Stomach smooth muscle (tissue), 2 donors: ENCODE measurements around the gene SPINT2.

Experiments
- H3K27ac ChIP-seq: one replicate; pipeline ENCODE4 v1.7.0; 2013; ENCODE audit warnings: mild to moderate bottlenecking, low read length, inconsistent platforms
- H3K27me3 ChIP-seq, 2 donors: one replicate each; pipeline ENCODE4 v1.7.0; 2013; ENCODE audit warnings: low read length in 2 of 2; ENCODE audit not compliant: insufficient read depth in 2 of 2, control insufficient read depth in 1 of 2
- H3K36me3 ChIP-seq, 2 donors: one replicate each; pipeline ENCODE4 v1.7.0; 2013; ENCODE audit warnings: low read length in 2 of 2; ENCODE audit not compliant: control insufficient read depth in 2 of 2, insufficient read depth in 2 of 2
- H3K4me1 ChIP-seq: one replicate; pipeline ENCODE4 v1.7.0; 2013; ENCODE audit warnings: low read length; ENCODE audit not compliant: control insufficient read depth, insufficient read depth
- H3K4me3 ChIP-seq, 2 donors: one replicate each; pipeline ENCODE4 v1.7.0; 2013; ENCODE audit warnings: low read length in 2 of 2
- H3K9ac ChIP-seq, 2 donors: one replicate each; pipeline ENCODE4 v1.7.0; 2013; ENCODE audit warnings: low read length in 2 of 2, mild to moderate bottlenecking in 1 of 2
- H3K9me3 ChIP-seq, 2 donors: one replicate each; pipeline ENCODE4 v1.7.0; 2013; ENCODE audit warnings: low read length in 2 of 2; ENCODE audit not compliant: control insufficient read depth in 2 of 2
- donor health status: healthy.
- donor health status: Pancreatic carcinoma.

The SPINT2 gene

GRCh38 chr19:38243279-38243673 lies 21.1 kb upstream of the SPINT2 start:
- Histone ChIP-seq H3K4me3 (no peak overlapping the region), H3K36me3 (no peaks in the 10 kb centered on the region), H3K9ac (no peak overlapping the region), H3K27me3 (no peaks in the 10 kb centered on the region), H3K9me3 (no peaks in the 10 kb centered on the region), H3K27ac (no peak overlapping the region), H3K4me1 (peaks cover 28% of the 10 kb centered on the region)

- no peaks in the 10 kb centered on the region for H3K9me3 ChIP-seq
- peaks cover 36% of the 10 kb centered on the region for H3K4me1 ChIP-seq
- H3K9ac ChIP-seq: no peak overlapping the region
- no peak overlapping the region for H3K4me3 ChIP-seq
- H3K27me3 ChIP-seq: no peaks in the 10 kb centered on the region
- H3K36me3 ChIP-seq: no peaks in the 10 kb centered on the region
- no peak overlapping the region for H3K27ac ChIP-seq
Observed at GRCh38 chr19:38245826-38246498, 18.4 kb upstream of the SPINT2 start.

- Histone ChIP-seq H3K9me3 (no peaks in the 10 kb centered on the region), H3K36me3 (no peaks in the 10 kb centered on the region), H3K4me3 (no peak overlapping the region), H3K27me3 (no peaks in the 10 kb centered on the region), H3K9ac (no peak overlapping the region), H3K27ac (peak overlapping the region; percentile 41), H3K4me1 (peaks cover 44% of the 10 kb centered on the region)
Observed at GRCh38 chr19:38247126-38247525, 17.2 kb upstream of the SPINT2 start.

- Histone ChIP-seq H3K9me3 (no peaks in the 10 kb centered on the region), H3K36me3 (peaks cover 0 to 4% of the 10 kb centered on the region in 2 donors), H3K4me3 (no peak overlapping the region), H3K27ac (peak overlapping the region; percentile 60), H3K9ac (peak overlapping the region in 1 of 2 donors; percentile 29), H3K4me1 (peaks cover 50% of the 10 kb centered on the region), H3K27me3 (no peaks in the 10 kb centered on the region)
Observed at GRCh38 chr19:38247734-38248268, 16.6 kb upstream of the SPINT2 start.

GRCh38 chr19:38248421-38248820 lies 16.0 kb upstream of the SPINT2 start:
- Histone ChIP-seq H3K4me3 (no peak overlapping the region), H3K4me1 (peaks cover 56% of the 10 kb centered on the region), H3K27ac (peak overlapping the region; percentile 60)

GRCh38 chr19:38250428-38250820 lies 13.9 kb upstream of the SPINT2 start:
- Histone ChIP-seq H3K9me3 (no peaks in the 10 kb centered on the region), H3K4me1 (peaks cover 62% of the 10 kb centered on the region), H3K27me3 (no peaks in the 10 kb centered on the region), H3K27ac (peak overlapping the region; percentile 100), H3K4me3 (peak overlapping the region; percentile 84 to 98), H3K36me3 (peaks cover 0 to 4% of the 10 kb centered on the region in 2 donors), H3K9ac (no peak overlapping the region)

More at GRCh38 chr19:38248421-38248820, 16.0 kb upstream of the SPINT2 start:
- Histone ChIP-seq H3K9me3 (no peaks in the 10 kb centered on the region), H3K9ac (no peak overlapping the region), H3K27me3 (no peaks in the 10 kb centered on the region), H3K36me3 (peaks cover 0 to 4% of the 10 kb centered on the region in 2 donors)

- peaks cover 0 to 4% of the 10 kb centered on the region in 2 donors for H3K36me3 ChIP-seq
- peak overlapping the region; percentile 98 to 100 for H3K9ac ChIP-seq
- H3K27me3 ChIP-seq: no peaks in the 10 kb centered on the region
- peaks cover 58% of the 10 kb centered on the region for H3K4me1 ChIP-seq
- H3K27ac ChIP-seq: peak overlapping the region; percentile 100
- no peaks in the 10 kb centered on the region for H3K9me3 ChIP-seq
- peak overlapping the region; percentile 84 to 98 for H3K4me3 ChIP-seq
Observed at GRCh38 chr19:38250821-38251563, 13.4 kb upstream of the SPINT2 start.

GRCh38 chr19:38251564-38252051 lies 12.8 kb upstream of the SPINT2 start:
- peak overlapping the region; percentile 98 to 100 for H3K9ac ChIP-seq
- H3K4me3 ChIP-seq: peak overlapping the region; percentile 84 to 98
- H3K27ac ChIP-seq: peak overlapping the region; percentile 100
- H3K27me3 ChIP-seq: no peaks in the 10 kb centered on the region
- peaks cover 55% of the 10 kb centered on the region for H3K4me1 ChIP-seq
- H3K36me3 ChIP-seq: peaks cover 0 to 4% of the 10 kb centered on the region in 2 donors
- H3K9me3 ChIP-seq: no peaks in the 10 kb centered on the region

GRCh38 chr19:38252385-38252784 lies 12.0 kb upstream of the SPINT2 start:
- peaks cover 52% of the 10 kb centered on the region for H3K4me1 ChIP-seq

GRCh38 chr19:38252941-38253691 lies 11.3 kb upstream of the SPINT2 start:
- no peaks in the 10 kb centered on the region for H3K27me3 ChIP-seq
- H3K4me3 ChIP-seq: peak overlapping the region; percentile 84 to 98
- H3K36me3 ChIP-seq: peaks cover 0 to 4% of the 10 kb centered on the region in 2 donors
- H3K9me3 ChIP-seq: no peaks in the 10 kb centered on the region
- H3K27ac ChIP-seq: peak overlapping the region; percentile 100
- peak overlapping the region; percentile 98 to 100 for H3K9ac ChIP-seq
- H3K4me1 ChIP-seq: peaks cover 47% of the 10 kb centered on the region

More at GRCh38 chr19:38252385-38252784, 12.0 kb upstream of the SPINT2 start:
- H3K27ac ChIP-seq: peak overlapping the region; percentile 100
- no peaks in the 10 kb centered on the region for H3K27me3 ChIP-seq
- H3K9ac ChIP-seq: peak overlapping the region; percentile 98 to 100
- H3K9me3 ChIP-seq: no peaks in the 10 kb centered on the region
- peak overlapping the region; percentile 84 to 98 for H3K4me3 ChIP-seq
- H3K36me3 ChIP-seq: peaks cover 0 to 4% of the 10 kb centered on the region in 2 donors
